ENCODE data around the gene FOXN3.
A peak's percentile ranks its signal among the peaks of the same experiment; 100 is the strongest.
"Not testable (repeated sequence)": the region's sequence is repeated elsewhere in the genome, so short reads cannot be mapped to it uniquely, and the experiment has no call there.

The FOXN3 gene

DNA sequence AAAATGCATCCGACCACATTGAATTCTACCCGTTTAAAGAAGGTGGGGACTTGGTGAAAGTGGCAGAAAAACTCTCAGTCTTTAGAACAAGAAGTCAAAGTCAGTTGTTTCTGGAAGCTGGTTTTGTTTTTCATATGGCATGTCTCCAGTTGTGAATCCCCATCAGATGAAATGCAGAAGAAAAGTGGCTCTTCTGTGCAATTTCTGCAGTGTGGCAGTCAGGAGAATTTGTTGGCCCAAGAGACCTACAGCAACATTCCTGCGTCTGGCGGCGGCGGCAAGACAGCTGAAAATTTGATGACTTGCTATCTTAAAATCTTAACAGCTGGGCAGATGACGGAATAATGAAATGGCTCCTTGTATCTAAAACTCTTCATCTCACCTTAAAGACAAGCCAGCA lies 201.5 kb downstream of the FOXN3 start:
- FAIRE-seq: no peak

DNA sequence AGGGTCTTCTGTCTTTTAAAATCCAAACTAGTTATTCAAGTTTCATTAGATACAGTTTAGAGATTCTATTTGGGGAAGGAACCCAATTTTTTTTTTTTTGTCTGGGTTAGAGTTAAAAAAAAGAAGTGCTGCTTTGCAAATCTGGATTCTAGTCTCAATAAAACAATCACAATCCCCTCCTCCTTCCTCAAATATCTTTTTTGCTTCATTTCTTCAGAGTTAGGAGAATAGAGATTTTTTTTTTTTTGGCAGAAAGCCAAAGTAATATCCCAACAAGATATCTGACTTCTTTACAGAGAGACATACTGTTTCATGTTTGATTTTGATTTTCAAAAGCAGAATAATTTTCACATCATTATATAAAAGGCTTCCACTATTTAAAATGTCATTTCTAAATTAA lies 201.9 kb downstream of the FOXN3 start:
- FAIRE-seq: peak; percentile 21

- FAIRE-seq: no peak
Measured at GRCh38 chr14:89214221-89214965, 202.6 kb downstream of the FOXN3 start.

- no peak for FAIRE-seq
Measured at GRCh38 chr14:89212386-89213235, 204.4 kb downstream of the FOXN3 start.

- no peak for FAIRE-seq
Measured at GRCh38 chr14:89209558-89209957, 207.5 kb downstream of the FOXN3 start.

DNA sequence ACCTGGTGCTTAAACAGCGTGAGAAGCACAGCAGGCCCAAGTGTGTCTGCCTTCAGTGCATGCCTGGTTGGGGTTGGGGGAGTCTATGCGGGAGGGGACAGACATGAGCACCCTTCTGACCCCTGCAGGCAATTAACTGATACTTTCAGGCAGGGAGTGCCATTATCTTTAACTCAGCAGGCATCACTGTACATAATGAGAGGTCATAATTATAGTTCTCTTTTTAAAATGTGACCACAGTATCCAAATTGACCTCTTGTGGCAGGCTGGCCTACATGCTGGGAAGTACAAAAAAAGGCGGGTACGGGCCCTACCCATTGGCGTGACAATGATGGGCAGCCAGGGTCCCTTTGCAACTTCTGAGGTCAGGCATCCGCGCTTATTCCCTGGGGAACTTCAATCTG lies 209.1 kb downstream of the FOXN3 start:
- no peak for FAIRE-seq

DNA sequence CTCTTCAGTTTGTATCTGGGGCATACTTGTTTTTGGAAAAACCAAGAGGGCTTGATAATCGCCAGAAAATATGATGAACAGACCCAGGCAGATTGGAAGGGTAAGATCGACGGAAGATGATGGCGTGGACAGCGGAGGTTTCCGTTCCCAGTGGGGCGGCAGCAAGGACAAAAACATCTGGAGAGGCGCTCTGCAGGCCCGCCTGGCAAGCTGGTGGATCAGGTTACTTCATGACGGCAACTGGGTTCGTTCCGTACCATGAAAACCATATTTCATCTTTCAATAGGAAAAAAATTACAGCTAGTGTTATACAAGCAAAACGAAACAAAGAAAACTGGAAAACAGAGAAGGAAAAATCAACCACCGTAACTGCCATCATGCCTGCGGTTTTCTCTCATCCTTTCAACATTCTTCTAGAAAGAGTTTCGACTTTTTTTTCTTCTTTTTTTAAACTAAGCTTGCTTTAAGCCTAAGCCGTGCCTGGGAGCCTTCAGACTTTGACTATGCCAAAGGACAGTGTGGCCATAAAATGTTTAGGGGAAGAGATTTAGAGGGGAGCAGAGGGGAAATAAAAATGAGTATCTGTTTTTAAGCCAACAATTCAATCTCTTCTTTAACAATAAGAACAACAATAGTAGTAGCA lies 210.5 kb downstream of the FOXN3 start:
- FAIRE-seq: no peak

GRCh38 chr14:89205137-89205740 lies 211.8 kb downstream of the FOXN3 start:
- FAIRE-seq: no peak

DNA sequence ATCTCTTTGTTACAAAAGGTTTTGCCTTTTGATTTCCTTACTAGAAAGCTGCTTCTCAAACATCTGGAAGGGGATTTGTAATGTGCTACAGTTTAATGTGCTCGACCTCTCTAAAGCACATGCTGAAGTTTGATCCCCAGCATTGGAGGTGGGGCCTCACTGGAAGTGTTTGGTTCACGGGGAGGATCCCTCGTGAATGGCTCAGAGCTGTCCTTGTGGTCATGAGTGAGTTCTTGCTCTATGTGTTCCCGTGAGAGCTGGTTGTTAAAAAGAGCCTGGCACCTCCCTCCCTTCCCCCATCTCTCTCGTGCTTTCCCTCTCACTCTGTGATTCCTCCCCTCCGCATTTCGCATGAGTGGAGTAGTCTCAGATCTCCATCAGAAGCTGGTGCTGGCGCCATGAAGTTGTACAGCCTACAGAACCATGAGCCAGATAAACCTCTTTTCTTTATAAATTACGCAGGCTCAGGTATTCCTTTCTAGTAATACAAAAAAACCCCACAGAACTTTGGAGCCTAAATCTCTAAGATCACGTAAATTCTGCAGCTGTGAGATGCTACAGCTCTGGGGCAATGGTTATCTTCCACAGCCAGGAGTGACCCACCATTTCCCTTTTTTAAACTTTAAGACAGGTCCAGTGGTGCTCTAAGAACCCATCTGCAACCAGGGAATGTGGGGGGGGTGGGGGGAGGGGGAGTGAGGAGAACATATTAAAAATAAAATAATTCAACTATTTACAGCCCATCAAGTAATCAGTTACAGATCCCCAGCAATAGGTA lies 214.4 kb downstream of the FOXN3 start:
- FAIRE-seq: no peak

GRCh38 chr14:89201645-89202044 lies 215.4 kb downstream of the FOXN3 start:
- no peak for FAIRE-seq

DNA sequence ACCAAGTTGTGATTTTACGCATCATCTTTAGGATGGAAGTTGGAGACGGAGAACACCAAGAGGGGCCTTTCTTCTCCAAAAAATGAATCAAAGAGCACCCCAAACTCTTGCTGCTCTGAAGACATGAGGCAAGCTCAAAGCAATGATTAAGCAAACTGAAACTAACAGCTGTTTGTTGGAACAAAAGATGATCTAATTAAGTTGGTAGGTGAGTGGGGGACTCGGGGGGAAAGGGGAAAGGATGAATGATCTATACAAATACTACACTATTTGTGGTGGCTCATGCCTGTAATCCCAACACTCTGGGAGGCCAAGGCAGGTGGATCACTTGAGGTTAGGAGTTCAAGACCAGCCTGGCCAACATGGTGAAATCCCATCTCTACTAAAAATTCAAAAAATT lies 217.7 kb downstream of the FOXN3 start:
- not testable (repeated sequence) for FAIRE-seq

- FAIRE-seq: no peak
Measured at GRCh38 chr14:89198544-89199329, 218.3 kb downstream of the FOXN3 start.

- FAIRE-seq: no peak
Measured at GRCh38 chr14:89197623-89198022, 219.4 kb downstream of the FOXN3 start.

- FAIRE-seq: no peak
Measured at GRCh38 chr14:89196545-89196944, 220.5 kb downstream of the FOXN3 start.

GRCh38 chr14:89194376-89194775 lies 222.7 kb downstream of the FOXN3 start:
- no peak for FAIRE-seq

GRCh38 chr14:89190765-89191513 lies 226.1 kb downstream of the FOXN3 start:
- FAIRE-seq: no peak

- no peak for FAIRE-seq
Measured at GRCh38 chr14:89188492-89188891, 228.5 kb downstream of the FOXN3 start.

DNA sequence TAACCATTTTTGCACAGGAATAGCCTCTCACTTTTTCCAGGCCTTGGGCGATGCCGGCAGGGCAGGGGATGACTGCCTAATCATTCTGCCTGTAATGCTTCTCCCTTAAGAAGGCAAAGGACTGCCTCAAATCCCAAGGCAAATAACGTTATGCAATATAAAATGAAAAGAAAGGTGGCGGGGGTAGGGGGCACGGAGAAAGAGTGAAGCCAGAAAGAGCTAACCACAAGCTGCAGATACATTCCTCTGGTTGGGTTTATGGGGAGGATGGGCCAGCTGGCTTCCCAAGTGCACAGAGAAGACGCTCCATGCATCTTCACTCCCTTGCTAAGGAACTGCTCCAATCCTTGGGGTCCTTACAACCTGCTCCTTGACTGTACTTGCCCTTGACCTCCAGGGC lies 229.5 kb downstream of the FOXN3 start:
- FAIRE-seq: no peak

- no peak for FAIRE-seq
Measured at GRCh38 chr14:89186856-89187376, 230.1 kb downstream of the FOXN3 start.

Measured in endometrium (tissue), 2 donors.